ENCODE data around the gene NTM. TPM values are rescaled to one million over a fixed set of nuclear protein-coding genes. Genes with fewer than 3 reads are reported as not detected.

Gene NTM
- total and polyA plus RNA-seq, 9 donors: 0.16 to 8.5 (median 0.55) TPM; not detected in 3

DNA sequence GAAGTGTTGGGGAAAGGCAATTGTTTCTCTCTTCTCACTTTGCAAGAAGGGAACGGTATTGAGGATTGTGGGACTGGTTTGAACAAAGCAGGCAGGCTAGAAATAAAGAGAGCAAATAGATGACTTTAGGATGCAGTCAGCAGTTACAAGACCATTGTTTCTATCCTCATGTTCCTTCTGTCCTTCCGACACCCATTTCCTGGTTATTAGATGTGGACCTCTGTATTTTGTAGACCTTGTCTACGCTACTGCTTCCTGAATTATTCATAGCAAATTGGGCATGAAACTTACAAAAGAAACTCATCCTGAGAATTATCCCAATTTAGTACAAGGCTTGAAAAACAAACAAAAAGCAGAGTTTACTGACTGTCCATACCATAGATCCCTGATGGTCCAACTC is 656.3 kb downstream of the NTM start:
- no peaks in the 10 kb centered on the region for H3K4me1 ChIP-seq (ENCODE audit: insufficient read depth)
- no peak overlapping the region for H3K4me3 ChIP-seq
- no peaks in the 10 kb centered on the region for H3K36me3 ChIP-seq
- TF ChIP-seq POLR2A (IDR thresholded peaks at IDR 0.05): no peak
- TF ChIP-seq, protein P1, sequence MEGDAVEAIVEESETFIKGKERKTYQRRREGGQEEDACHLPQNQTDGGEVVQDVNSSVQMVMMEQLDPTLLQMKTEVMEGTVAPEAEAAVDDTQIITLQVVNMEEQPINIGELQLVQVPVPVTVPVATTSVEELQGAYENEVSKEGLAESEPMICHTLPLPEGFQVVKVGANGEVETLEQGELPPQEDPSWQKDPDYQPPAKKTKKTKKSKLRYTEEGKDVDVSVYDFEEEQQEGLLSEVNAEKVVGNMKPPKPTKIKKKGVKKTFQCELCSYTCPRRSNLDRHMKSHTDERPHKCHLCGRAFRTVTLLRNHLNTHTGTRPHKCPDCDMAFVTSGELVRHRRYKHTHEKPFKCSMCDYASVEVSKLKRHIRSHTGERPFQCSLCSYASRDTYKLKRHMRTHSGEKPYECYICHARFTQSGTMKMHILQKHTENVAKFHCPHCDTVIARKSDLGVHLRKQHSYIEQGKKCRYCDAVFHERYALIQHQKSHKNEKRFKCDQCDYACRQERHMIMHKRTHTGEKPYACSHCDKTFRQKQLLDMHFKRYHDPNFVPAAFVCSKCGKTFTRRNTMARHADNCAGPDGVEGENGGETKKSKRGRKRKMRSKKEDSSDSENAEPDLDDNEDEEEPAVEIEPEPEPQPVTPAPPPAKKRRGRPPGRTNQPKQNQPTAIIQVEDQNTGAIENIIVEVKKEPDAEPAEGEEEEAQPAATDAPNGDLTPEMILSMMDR (IDR thresholded peaks at IDR 0.05): no peak
- TF ChIP-seq EP300 (IDR thresholded peaks at IDR 0.05): no peak
- H3K9me3 ChIP-seq: no peaks in the 10 kb centered on the region
- 83 to 95% (median 94%) methylated on average over 3 of the region's 3 CpGs for WGBS, 3 donors
- H3K27ac ChIP-seq: no peak overlapping the region
- no peak for DNase-seq
- intact Hi-C loops (cut with DNase I): no loop called here
- H3K27me3 ChIP-seq: no peaks in the 10 kb centered on the region

DNA sequence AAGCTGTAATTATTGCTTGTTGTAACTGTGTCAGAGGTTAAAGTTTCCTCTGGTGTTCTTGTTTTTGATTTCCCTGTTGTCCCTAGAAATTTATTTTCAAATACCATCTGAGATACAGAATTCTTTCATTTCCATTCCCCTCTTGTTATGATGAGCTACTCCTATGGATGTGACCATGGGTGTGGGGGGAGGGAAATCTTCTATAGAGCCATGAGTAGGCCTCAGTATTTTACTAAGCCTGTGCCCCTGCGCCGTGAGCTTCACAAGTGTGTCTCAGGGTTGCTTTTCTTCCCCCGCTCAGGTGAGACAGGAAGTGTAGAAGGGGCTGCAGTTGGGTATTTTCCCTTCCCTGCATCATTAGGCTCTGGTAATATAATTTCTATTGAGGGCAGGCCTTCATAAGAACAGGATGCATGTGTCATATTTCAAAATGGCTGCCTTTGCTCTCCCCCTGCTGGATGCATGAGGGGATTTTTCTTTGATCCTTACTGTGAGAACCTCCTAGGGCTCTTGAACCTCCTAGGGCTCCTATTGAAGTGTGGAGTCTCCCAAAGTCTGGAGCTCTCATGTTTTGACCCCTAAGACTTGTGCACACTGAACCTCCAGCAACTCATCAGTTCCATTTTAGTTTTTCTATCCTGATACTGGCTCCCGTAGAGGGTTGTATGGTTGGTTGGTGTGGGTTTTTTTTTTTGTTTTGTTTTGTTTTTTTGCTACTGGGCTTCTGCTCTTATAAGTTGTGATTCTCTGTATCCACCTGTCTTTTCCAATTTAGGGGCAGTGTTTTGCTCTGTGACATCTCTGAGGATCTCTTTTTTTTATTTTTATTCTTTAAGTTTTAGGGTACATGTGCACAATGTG is 658.2 kb downstream of the NTM start:
- TF ChIP-seq, protein P1 (IDR thresholded peaks at IDR 0.05): no peak
- no peak for TF ChIP-seq EP300 (IDR thresholded peaks at IDR 0.05)
- no peak for TF ChIP-seq POLR2A (IDR thresholded peaks at IDR 0.05)
- no peaks in the 10 kb centered on the region for H3K4me1 ChIP-seq (ENCODE audit: insufficient read depth)
- H3K27ac ChIP-seq: no peak overlapping the region
- intact Hi-C loops (cut with DNase I): no loop called here
- 87 to 90% (median 89%) methylated on average over 4 of the region's 4 CpGs for WGBS, 3 donors
- H3K36me3 ChIP-seq: no peaks in the 10 kb centered on the region
- H3K27me3 ChIP-seq: no peaks in the 10 kb centered on the region
- no peaks in the 10 kb centered on the region for H3K9me3 ChIP-seq
- no peak for DNase-seq
- no peak overlapping the region for H3K4me3 ChIP-seq

DNA sequence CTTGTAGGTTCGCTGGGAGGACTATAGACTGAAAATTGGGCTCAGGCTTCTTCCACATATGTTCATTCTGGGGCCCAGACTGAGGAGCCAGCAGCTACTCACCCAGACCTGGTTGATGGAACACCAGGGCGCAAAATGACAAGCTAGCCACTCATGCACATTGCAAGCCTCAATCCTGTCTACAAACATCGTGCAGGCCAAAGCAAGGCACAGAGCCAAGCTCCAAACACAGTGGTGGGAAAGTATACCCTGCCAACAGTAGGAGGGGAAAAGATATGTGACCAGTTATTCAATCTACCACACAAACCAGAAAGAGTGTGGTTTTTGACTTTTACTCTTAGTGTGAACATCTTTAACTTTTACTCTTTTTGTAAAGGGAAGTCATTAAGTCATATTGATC is 660.5 kb downstream of the NTM start:
- TF ChIP-seq, protein P1 (IDR thresholded peaks at IDR 0.05): no peak
- TF ChIP-seq POLR2A (IDR thresholded peaks at IDR 0.05) (no peak), EP300 (IDR thresholded peaks at IDR 0.05) (no peak)
- 58 to 66% (median 63%) methylated on average over 3 of the region's 3 CpGs for whole genome bisulfite sequencing, 3 donors
- intact Hi-C loops (cut with DNase I): no loop called here
- Histone ChIP-seq H3K9me3 (no peaks in the 10 kb centered on the region), H3K4me1 (ENCODE audit: insufficient read depth) (no peaks in the 10 kb centered on the region), H3K36me3 (no peaks in the 10 kb centered on the region), H3K27me3 (no peaks in the 10 kb centered on the region), H3K4me3 (no peak overlapping the region), H3K27ac (no peak overlapping the region)
- DNase-seq: no peak

DNA sequence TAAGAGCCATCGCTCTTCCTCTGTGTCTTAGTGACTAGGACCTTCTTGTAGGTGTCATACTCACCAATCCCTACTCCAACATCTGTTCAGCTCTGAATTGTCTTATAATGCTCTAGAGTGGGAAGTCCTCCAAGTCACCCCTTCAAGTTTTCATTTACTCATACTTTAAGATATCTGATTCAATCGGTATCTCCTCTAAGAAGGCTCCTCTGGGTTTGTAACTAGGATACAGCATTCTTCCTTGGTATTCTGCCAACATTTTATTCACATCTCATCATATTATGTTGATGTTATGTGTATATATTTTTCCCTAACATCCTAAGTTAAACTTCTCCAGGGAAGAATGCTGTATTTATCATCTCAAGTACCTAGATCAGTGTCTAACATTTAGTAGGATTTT is 662.1 kb downstream of the NTM start:
- intact Hi-C loops (cut with DNase I): no loop called here
- TF ChIP-seq EP300 (IDR thresholded peaks at IDR 0.05) (no peak), POLR2A (IDR thresholded peaks at IDR 0.05) (no peak)
- TF ChIP-seq, protein P1 (IDR thresholded peaks at IDR 0.05): no peak
- Histone ChIP-seq H3K4me3 (no peak overlapping the region), H3K4me1 (ENCODE audit: insufficient read depth) (no peaks in the 10 kb centered on the region), H3K27me3 (no peaks in the 10 kb centered on the region), H3K9me3 (no peaks in the 10 kb centered on the region), H3K36me3 (no peaks in the 10 kb centered on the region), H3K27ac (no peak overlapping the region)
- 68 to 78% (median 77%) methylated on average over 2 of the region's 2 CpGs for WGBS, 3 donors
- DNase-seq: no peak
